AG04450 (cell line): ENCODE results near the gene KRT6B. TPM values are rescaled to one million over a fixed set of nuclear protein-coding genes. Genes with fewer than 3 reads are reported as not detected.
A peak's percentile ranks its signal among the peaks of the same experiment; 100 is the strongest.

Experiments
- CTCF ChIA-PET: fragments of 300-600, 350-600 bp; formaldehyde crosslinking; extraction: SDS; loops from one replicate; lab custom pipeline; 2022; ENCODE audit warnings: antibody characterized with exemption, inconsistent platforms; lab: Charles Lee
- POLR2A ChIA-PET: fragments of 350-600 bp; formaldehyde crosslinking; extraction: SDS; loops from one replicate; lab custom pipeline; 2021; ENCODE audit warnings: antibody characterized with exemption, inconsistent platforms; lab: Yijun Ruan, JAX
- DNase-seq: peaks from one replicate; pipeline ENCODE4 v3.0.0-alpha.2; 2011; ENCODE audit warnings: low read depth, low spot score
- H3K27ac ChIP-seq: one replicate; pipeline ENCODE4 v1.5.1; 2012; ENCODE audit warnings: low read depth, low read length, control low read depth
- H3K27me3 ChIP-seq: one replicate; pipeline ENCODE4 v1.6.0; 2012; ENCODE audit warnings: low read length; ENCODE audit not compliant: control insufficient read depth, insufficient read depth
- H3K4me3 ChIP-seq: 2 replicates; pipeline ENCODE4 v1.5.1; 2011; ENCODE audit warnings: mild to moderate bottlenecking, low read depth, low read length, control low read depth
- H3K9me3 ChIP-seq: 2 replicates; pipeline ENCODE4 v1.5.1; 2012; ENCODE audit warnings: low read length; ENCODE audit not compliant: control insufficient read depth, insufficient read depth
- CTCF ChIP-seq: IDR thresholded peaks from 2 replicates; pipeline ENCODE4 v1.5.1; 2011; ENCODE audit warnings: low read depth, low read length, control low read depth, inconsistent platforms
- polyA plus RNA-seq: library from polyadenylated mRNA; depleted of rRNA; stranded (reverse); fragments of >200 nt; gene quantifications from 2 replicates; pipeline ENCODE4 v1.2.3, GENCODE V29; 2011

Gene KRT6B
- polyA plus RNA-seq, 1 experiment = not detected

- H3K9me3 ChIP-seq = no peaks in the 10 kb centered on the region
- no peak for TF ChIP-seq CTCF
- H3K27ac ChIP-seq = no peak overlapping the region
- no peak overlapping the region for H3K4me3 ChIP-seq
- ChIA-PET POLR2A (no interaction called here), CTCF (no interaction called here)
- peaks cover 16% of the 10 kb centered on the region for H3K27me3 ChIP-seq
- DNase-seq = no peak
These were observed 33.3 kb downstream of the KRT6B start for GRCh38 chr12:52418576-52419110.

- Histone ChIP-seq H3K27ac (no peak overlapping the region), H3K9me3 (no peaks in the 10 kb centered on the region), H3K4me3 (no peak overlapping the region), H3K27me3 (peaks cover 13% of the 10 kb centered on the region)
- CTCF ChIA-PET = no interaction called here
- TF ChIP-seq CTCF = no peak
- DNase-seq = no peak
- POLR2A ChIA-PET = no interaction called here
These were observed 34.2 kb downstream of the KRT6B start for GRCh38 chr12:52417740-52418139.

GRCh38 chr12:52416795-52417194 is 35.2 kb downstream of the KRT6B start:
- no peak overlapping the region for H3K4me3 ChIP-seq
- ChIA-PET POLR2A (no interaction called here), CTCF (no interaction called here)
- DNase-seq = no peak
- H3K9me3 ChIP-seq = no peaks in the 10 kb centered on the region
- peaks cover 7% of the 10 kb centered on the region for H3K27me3 ChIP-seq
- TF ChIP-seq CTCF = no peak
- no peak overlapping the region for H3K27ac ChIP-seq

DNA sequence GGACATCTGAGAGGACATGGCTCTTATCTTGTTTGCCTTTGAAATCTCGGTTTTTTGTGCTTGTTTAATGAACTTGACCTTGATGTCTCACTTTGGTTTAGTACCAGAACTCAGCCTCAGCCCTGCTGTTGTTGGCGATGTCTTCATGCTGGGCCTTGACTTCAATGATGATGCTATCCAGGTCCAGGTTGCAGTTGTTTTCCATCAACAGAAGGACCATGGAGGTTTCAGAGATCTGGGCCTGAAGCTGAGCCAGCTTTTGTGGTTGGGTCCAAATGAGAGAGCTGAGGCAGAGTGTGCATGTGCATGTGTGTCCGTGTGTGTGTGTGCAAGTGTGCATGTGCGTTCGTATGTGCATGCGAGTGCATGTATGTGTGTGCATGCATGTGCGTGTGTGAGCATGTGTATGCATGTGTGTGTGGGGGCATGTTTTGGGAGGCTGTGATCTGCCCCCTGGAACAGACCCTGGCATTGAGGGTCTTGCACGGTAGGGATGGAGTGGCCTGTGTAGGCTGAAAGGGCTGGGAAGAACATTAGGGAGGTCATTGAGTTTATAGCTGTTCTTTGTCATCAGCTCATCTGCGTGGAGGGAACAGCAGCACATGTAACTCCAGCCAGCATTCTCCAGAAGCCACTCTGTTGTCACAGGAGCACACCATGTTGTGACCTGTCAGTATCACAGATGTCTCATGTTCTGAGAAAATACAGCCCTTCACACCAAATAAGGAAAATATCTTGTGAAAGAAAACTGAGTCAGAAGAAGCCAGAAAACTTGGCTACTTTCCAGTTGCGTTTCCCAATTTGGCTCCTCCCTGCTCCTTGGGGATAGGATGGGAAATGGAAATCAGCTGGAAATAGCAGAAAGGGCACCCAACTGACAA is 35.8 kb downstream of the KRT6B start:
- Histone ChIP-seq H3K4me3 (no peak overlapping the region), H3K27me3 (peaks cover 7% of the 10 kb centered on the region), H3K9me3 (no peaks in the 10 kb centered on the region), H3K27ac (no peak overlapping the region)
- peak; percentile 21 for DNase-seq
- ChIA-PET POLR2A (no interaction called here), CTCF (no interaction called here)
- TF ChIP-seq CTCF = no peak

DNA sequence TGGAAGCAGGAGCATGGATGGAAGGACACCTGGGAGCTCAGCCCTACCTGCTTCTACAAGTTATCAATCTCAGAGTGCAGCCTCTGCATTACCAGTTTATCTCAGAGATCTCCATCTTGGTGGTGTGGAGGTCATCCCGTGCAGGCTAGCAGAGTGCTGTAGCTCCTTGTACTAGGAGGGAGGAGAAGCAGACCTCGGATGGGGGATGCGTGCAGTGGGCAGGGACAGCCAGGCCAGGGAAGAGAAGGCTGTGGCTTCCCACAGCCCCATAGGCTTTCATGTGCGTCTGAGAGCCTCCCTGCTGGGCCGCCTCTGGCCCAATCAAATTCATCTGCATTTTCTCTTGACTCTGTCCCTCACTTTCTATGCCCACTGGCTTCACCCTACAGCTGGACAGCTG is 37.0 kb downstream of the KRT6B start:
- Histone ChIP-seq H3K9me3 (no peaks in the 10 kb centered on the region), H3K4me3 (no peak overlapping the region), H3K27me3 (no peaks in the 10 kb centered on the region), H3K27ac (no peak overlapping the region)
- ChIA-PET POLR2A (interaction anchor here (0.7 kb wide), 1 partner anchor 61 kb away, joined by 9 read pairs; no protein-coding TSS in a partner anchor), CTCF (no interaction called here)
- no peak for TF ChIP-seq CTCF
- no peak for DNase-seq
